ENCODE measurements around the gene MAPK10. TPM values are rescaled to one million over a fixed set of nuclear protein-coding genes. Genes with fewer than 3 reads are reported as not detected.
A peak's percentile ranks its signal among the peaks of the same experiment; 100 is the strongest.

Gene MAPK10
- total and polyA plus RNA-seq, 10 of the 15 experiments (the other 5 are each of a cell fraction or from before 2014, with no cell fraction given), result 1.1 to 4.2 (median 2.4) TPM

DNA sequence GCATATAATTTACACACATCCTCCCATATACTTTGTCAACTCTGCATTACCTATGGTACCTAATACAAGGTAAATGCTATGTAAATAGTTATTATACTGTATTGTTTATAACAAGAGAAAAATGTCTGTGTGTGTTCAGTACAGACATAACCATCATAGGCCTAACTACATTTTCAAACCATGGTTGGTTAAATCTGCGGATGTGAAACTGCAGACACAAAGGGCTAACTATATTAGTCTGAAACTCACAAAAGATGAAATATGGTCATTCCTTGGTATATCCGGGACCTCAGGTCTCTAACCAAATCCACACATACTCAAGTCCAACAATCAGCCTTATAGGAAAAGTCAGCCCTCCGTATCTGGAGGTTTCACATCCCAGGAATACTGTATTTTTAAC is 13.5 kb downstream of the MAPK10 start:
- no peaks in the 10 kb centered on the region for H3K9me3 ChIP-seq (replicated peaks; ENCODE audit: control insufficient read depth, insufficient read depth, low read length)
- ChIA-PET SMC1A (ENCODE audit: uncharacterized antibody, unreplicated experiment) (interaction anchor here (1.4 kb wide), 1 partner anchor 36 kb away, joined by 3 read pairs; no protein-coding TSS in a partner anchor), CTCF (interaction anchor here (1.5 kb wide), 1 partner anchor 15 kb away, joined by 3 read pairs; no protein-coding TSS in a partner anchor), POLR2A (no interaction called here), RAD21 (ENCODE audit: unreplicated experiment) (no interaction called here)
- no peaks in the 10 kb centered on the region for H3K36me3 ChIP-seq (ENCODE audit: control insufficient read depth in 2 of 2, insufficient read depth in 2 of 2, low read length in 1 of 2)
- peak; percentile 77 for ATAC-seq
- no peaks in the 10 kb centered on the region for H3K4me1 ChIP-seq (ENCODE audit: control insufficient read depth, insufficient read depth, low read length)
- FAIRE-seq, result no peak
- in situ Hi-C loops (cut with MboI), result no loop called here
- TF ChIP-seq MXI1 (IDR thresholded peaks at IDR 0.05; ENCODE audit: low read depth, low read length), result no peak
- TF ChIP-seq ZNF622 (IDR thresholded peaks at IDR 0.05), result no peak
- no peak for TF ChIP-seq MEF2A (IDR thresholded peaks at IDR 0.05; ENCODE audit: insufficient read depth, low read depth, low read length)
- no peak for TF ChIP-seq NR2C1 (IDR thresholded peaks at IDR 0.05)
- no peak overlapping the region for H3K27ac ChIP-seq (ENCODE audit: control insufficient read depth, insufficient read depth)
- H3K4me2 ChIP-seq (ENCODE audit: control insufficient read depth, insufficient read depth), result no peak overlapping the region
- H3K79me2 ChIP-seq (ENCODE audit: control insufficient read depth, insufficient read depth, low read length), result no peaks in the 10 kb centered on the region
- H3K9ac ChIP-seq (ENCODE audit: control insufficient read depth, insufficient read depth, low read length), result no peak overlapping the region
- WGBS (ENCODE audit: insufficient coverage, insufficient replicate concordance, low lambda C conversion rate, missing lambda C conversion rate), result 40% methylated on average over 3 of the region's 3 CpGs
- no peak for DNase-seq (ENCODE audit: low read depth, low spot score)
- intact Hi-C loops (cut with micrococcal nuclease; ENCODE audit: unreplicated experiment), result no loop called here
- no TSS peak for BruUV-seq (replicated peaks)
- no peak overlapping the region for H3K4me3 ChIP-seq
- H3K27me3 ChIP-seq (replicated peaks in 1 of 2; ENCODE audit: control insufficient read depth in 2 of 2, insufficient read depth in 2 of 2, low read length in 1 of 2), result no peaks in the 10 kb centered on the region
- no peak overlapping the region for H2AFZ ChIP-seq (ENCODE audit: control insufficient read depth, low read depth, low read length)
- no peaks in the 10 kb centered on the region for H4K20me1 ChIP-seq (ENCODE audit: control insufficient read depth, insufficient read depth)

DNA sequence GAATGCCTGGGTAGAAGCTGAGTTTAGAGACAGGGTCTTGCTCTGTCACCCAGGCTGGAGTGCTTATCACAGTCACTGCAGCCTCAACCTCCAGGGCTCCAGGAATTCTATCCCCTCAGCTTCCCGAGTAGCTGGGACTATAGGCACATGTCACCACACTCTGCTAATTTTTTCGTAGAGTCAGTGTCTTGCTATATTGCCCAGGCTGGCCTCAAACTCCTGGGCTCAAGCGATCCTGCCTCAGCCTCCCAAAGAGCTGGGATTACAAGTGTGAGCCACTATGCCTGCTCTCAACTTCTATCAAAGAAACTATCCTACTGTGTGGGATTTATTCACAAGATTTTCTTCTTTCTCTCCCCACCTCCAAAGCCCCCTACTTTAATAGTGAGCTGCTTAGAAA is 15.7 kb downstream of the MAPK10 start:
- no peak for FAIRE-seq
- TF ChIP-seq HDGF (IDR thresholded peaks at IDR 0.05) (no peak), SREBF1 (IDR thresholded peaks at IDR 0.05; ENCODE audit: low read length) (no peak), SPI1 (IDR thresholded peaks at IDR 0.05; ENCODE audit: borderline replicate concordance, insufficient read depth, low read depth, low read length) (no peak), NFYB (IDR thresholded peaks at IDR 0.05; ENCODE audit: insufficient read depth, low read depth, low read length) (no peak), RBBP5 (conservative IDR thresholded peaks at IDR 0.05) (no peak), SREBF2 (IDR thresholded peaks at IDR 0.05; ENCODE audit: low read length) (no peak)
- no peak for ATAC-seq
- H3K36me3 ChIP-seq (ENCODE audit: control insufficient read depth in 2 of 2, insufficient read depth in 2 of 2, low read length in 1 of 2), result no peaks in the 10 kb centered on the region
- H3K4me1 ChIP-seq (ENCODE audit: control insufficient read depth, insufficient read depth, low read length), result no peaks in the 10 kb centered on the region
- no TSS peak for BruUV-seq (replicated peaks)
- H3K4me2 ChIP-seq (ENCODE audit: control insufficient read depth, insufficient read depth), result no peak overlapping the region
- RAD21 ChIA-PET (ENCODE audit: unreplicated experiment), result no interaction called here
- intact Hi-C loops (cut with micrococcal nuclease; ENCODE audit: unreplicated experiment), result no loop called here
- SMC1A ChIA-PET (ENCODE audit: uncharacterized antibody, unreplicated experiment), result no interaction called here
- H3K27ac ChIP-seq (ENCODE audit: control insufficient read depth, insufficient read depth), result no peak overlapping the region
- POLR2A ChIA-PET, result no interaction called here
- no peak for DNase-seq (ENCODE audit: low read depth, low spot score)
- no peak overlapping the region for H2AFZ ChIP-seq (ENCODE audit: control insufficient read depth, low read depth, low read length)
- H3K9ac ChIP-seq (ENCODE audit: control insufficient read depth, insufficient read depth, low read length), result no peak overlapping the region
- no peaks in the 10 kb centered on the region for H3K9me3 ChIP-seq (replicated peaks; ENCODE audit: control insufficient read depth, insufficient read depth, low read length)
- in situ Hi-C loops (cut with MboI), result no loop called here
- no peaks in the 10 kb centered on the region for H3K27me3 ChIP-seq (replicated peaks in 1 of 2; ENCODE audit: control insufficient read depth in 2 of 2, insufficient read depth in 2 of 2, low read length in 1 of 2)
- H3K79me2 ChIP-seq (ENCODE audit: control insufficient read depth, insufficient read depth, low read length), result no peaks in the 10 kb centered on the region
- no peak overlapping the region for H3K4me3 ChIP-seq
- CTCF ChIA-PET, result no interaction called here
- 0% methylated on average over 3 of the region's 3 CpGs for WGBS (ENCODE audit: insufficient coverage, insufficient replicate concordance, low lambda C conversion rate, missing lambda C conversion rate)
- H4K20me1 ChIP-seq (ENCODE audit: control insufficient read depth, insufficient read depth), result no peaks in the 10 kb centered on the region

Data from GM12878 (cell line).